ENCODE data around the gene B4GALT7.

Gene B4GALT7

DNA sequence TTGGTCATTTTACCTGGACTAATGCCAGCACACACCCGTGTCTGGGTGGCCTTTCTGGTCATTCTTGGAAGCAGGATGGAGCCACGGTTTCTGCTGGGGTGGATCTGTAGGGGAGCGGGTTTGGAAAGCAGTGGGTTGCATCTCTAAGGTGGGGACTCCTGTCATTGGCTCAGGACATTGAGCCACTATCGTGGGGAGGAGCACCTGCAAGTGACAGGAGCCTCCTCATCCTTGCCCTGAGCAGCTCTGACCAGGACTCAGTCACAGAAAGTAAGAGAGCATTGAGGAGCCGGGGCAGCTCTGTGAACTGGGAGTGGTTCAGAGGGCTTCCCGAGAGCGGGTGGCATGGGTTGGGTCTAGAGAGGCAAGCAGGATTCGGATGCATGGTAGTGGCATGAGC, 3.7 kb downstream of the B4GALT7 start:
- peaks cover 0 to 44% (median 25%) of the 10 kb centered on the region in 4 donors for H3K4me1 ChIP-seq
- DNase-seq = no peak
- no peaks in the 10 kb centered on the region for H3K27me3 ChIP-seq
- H3K27ac ChIP-seq = no peak overlapping the region
- no peak overlapping the region for H3K4me3 ChIP-seq
- intact Hi-C loops (cut with DNase I; ENCODE audit: low total_unique reads) = loop anchor here (5.0 kb wide), 1 partner anchor 46 kb away; no protein-coding TSS in a partner anchor
- peaks cover 0 to 40% (median 8%) of the 10 kb centered on the region in 3 donors for H3K36me3 ChIP-seq
- TF ChIP-seq, protein P1, sequence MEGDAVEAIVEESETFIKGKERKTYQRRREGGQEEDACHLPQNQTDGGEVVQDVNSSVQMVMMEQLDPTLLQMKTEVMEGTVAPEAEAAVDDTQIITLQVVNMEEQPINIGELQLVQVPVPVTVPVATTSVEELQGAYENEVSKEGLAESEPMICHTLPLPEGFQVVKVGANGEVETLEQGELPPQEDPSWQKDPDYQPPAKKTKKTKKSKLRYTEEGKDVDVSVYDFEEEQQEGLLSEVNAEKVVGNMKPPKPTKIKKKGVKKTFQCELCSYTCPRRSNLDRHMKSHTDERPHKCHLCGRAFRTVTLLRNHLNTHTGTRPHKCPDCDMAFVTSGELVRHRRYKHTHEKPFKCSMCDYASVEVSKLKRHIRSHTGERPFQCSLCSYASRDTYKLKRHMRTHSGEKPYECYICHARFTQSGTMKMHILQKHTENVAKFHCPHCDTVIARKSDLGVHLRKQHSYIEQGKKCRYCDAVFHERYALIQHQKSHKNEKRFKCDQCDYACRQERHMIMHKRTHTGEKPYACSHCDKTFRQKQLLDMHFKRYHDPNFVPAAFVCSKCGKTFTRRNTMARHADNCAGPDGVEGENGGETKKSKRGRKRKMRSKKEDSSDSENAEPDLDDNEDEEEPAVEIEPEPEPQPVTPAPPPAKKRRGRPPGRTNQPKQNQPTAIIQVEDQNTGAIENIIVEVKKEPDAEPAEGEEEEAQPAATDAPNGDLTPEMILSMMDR (IDR thresholded peaks at IDR 0.05) = no peak
- no peaks in the 10 kb centered on the region for H3K9me3 ChIP-seq

DNA sequence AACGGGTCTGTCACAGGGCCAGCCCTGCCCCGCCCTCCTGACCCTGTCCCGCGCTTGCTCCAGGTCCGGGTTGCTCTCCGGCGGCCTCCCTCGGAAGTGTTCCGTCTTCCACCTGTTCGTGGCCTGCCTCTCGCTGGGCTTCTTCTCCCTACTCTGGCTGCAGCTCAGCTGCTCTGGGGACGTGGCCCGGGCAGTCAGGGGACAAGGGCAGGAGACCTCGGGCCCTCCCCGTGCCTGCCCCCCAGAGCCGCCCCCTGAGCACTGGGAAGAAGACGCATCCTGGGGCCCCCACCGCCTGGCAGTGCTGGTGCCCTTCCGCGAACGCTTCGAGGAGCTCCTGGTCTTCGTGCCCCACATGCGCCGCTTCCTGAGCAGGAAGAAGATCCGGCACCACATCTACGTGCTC, 4.2 kb downstream of the B4GALT7 start:
- Histone ChIP-seq H3K27ac (no peak overlapping the region), H3K4me3 (no peak overlapping the region), H3K4me1 (peaks cover 0 to 39% (median 23%) of the 10 kb centered on the region in 4 donors), H3K9me3 (no peaks in the 10 kb centered on the region), H3K27me3 (no peaks in the 10 kb centered on the region), H3K36me3 (peaks cover 0 to 45% (median 8%) of the 10 kb centered on the region in 3 donors)
- TF ChIP-seq, protein P1 (IDR thresholded peaks at IDR 0.05) = no peak
- intact Hi-C loops (cut with DNase I; ENCODE audit: low total_unique reads) = loop anchor here (5.0 kb wide), 1 partner anchor 47 kb away; no protein-coding TSS in a partner anchor
- DNase-seq = no peak

DNA sequence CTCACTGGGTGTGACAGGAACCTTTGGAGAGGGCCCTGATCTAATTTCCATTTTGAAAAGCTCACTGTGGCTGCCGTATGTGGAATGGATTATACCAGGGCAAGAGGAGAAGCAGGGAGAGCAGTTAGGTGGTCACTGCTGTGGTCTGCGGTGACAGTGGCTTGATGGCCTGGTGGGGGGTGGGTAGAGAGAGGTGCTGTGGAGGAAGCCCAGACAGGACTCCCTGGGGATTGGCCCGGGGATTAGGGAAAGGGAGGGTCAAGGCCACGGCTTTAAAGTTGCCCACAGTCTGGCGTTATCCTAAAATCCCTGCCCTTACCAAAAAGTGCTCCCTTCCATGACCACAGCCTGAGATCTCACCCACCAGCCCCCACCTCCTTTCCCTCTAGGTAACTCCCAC, 4.7 kb downstream of the B4GALT7 start:
- intact Hi-C loops (cut with DNase I; ENCODE audit: low total_unique reads) = loop anchor here (5.0 kb wide), 1 partner anchor 47 kb away; no protein-coding TSS in a partner anchor
- Histone ChIP-seq H3K27ac (no peak overlapping the region), H3K9me3 (no peaks in the 10 kb centered on the region), H3K36me3 (peaks cover 0 to 50% (median 8%) of the 10 kb centered on the region in 3 donors), H3K4me3 (no peak overlapping the region), H3K27me3 (no peaks in the 10 kb centered on the region), H3K4me1 (peaks cover 0 to 34% (median 20%) of the 10 kb centered on the region in 4 donors)
- TF ChIP-seq, protein P1 (IDR thresholded peaks at IDR 0.05) = no peak
- no peak for DNase-seq

DNA sequence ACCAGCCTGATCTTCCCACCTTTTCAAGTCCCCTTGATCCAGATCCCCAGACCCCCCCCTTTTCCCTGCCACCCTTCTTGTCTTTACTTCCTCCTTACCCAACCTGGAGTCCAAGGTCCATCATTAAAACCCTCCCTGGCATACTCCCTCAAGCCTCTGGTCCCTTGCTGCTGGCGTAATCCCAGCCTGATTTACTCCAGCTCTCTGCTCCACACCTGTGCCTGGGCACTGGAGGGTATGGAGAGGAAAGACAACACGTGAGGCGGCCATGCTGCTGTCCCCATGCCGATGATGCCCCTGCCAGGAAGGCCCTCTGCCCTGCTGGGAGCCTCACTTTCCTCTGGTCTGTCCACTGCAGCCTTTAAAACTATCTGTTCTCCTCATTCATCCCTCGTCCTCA, 5.1 kb downstream of the B4GALT7 start:
- TF ChIP-seq, protein P1 (IDR thresholded peaks at IDR 0.05) = no peak
- peaks cover 0 to 34% (median 20%) of the 10 kb centered on the region in 4 donors for H3K4me1 ChIP-seq
- intact Hi-C loops (cut with DNase I; ENCODE audit: low total_unique reads) = no loop called here
- no peak for DNase-seq
- H3K4me3 ChIP-seq = no peak overlapping the region
- H3K27ac ChIP-seq = no peak overlapping the region
- H3K27me3 ChIP-seq = no peaks in the 10 kb centered on the region
- peaks cover 0 to 55% (median 8%) of the 10 kb centered on the region in 3 donors for H3K36me3 ChIP-seq
- no peaks in the 10 kb centered on the region for H3K9me3 ChIP-seq

DNA sequence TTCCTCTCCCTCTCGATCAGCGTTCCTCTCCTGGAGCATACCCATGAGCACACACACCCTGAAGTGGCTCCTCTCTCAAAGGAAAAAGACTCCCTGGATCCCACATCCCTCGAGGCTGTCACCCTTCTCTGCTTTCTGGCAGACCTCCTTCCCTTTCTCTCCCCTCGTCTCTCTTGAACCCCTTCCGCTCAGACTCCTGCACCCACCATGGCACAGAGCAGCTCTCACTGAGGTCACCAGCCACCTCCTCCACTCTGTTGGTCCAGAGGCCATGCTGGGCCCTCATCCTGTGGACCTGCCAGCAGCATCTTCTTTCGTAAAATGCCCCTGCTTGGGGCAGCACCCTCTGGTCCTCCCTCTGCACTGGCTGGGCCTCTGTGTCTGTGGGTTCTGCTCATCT, 5.7 kb downstream of the B4GALT7 start:
- Histone ChIP-seq H3K27me3 (no peaks in the 10 kb centered on the region), H3K4me3 (no peak overlapping the region), H3K4me1 (peaks cover 0 to 31% (median 18%) of the 10 kb centered on the region in 4 donors), H3K27ac (no peak overlapping the region), H3K9me3 (no peaks in the 10 kb centered on the region), H3K36me3 (peaks cover 0 to 57% (median 8%) of the 10 kb centered on the region in 3 donors)
- no peak for DNase-seq
- TF ChIP-seq, protein P1 (IDR thresholded peaks at IDR 0.05) = no peak
- intact Hi-C loops (cut with DNase I; ENCODE audit: low total_unique reads) = no loop called here

All from tibial artery (tissue), 4 donors.